GM12872 (cell line): ENCODE results near the gene RHBDL3.

Experiments
- TF ChIP-seq, protein P1 (sequence below): IDR thresholded peaks from 3 replicates; pipeline ENCODE4 v1.5.1; 2011; ENCODE audit warnings: low read depth, mild to moderate bottlenecking, low read length, moderate library complexity; ENCODE audit not compliant: insufficient read depth

The RHBDL3 gene

DNA sequence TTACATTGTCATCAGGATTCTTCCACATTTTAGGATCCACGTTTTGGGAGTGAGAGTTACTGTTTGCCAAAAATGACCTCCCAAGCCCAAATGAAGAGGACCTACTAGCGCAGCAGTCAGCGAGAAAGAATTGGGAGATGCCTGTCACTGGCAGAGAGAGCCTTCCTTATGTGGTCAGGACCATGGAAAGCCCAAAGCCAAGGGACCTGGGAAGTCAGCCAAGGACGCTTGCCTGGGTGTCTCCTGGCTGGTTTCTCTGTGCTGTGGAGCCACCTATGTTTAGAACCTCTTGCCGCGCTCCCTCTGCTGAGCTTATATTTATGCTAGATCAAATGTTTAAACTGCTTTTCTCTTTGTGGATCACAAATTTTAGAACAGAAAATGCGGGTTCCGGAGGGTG lies 24.9 kb upstream of the RHBDL3 start:
- TF ChIP-seq, protein P1, sequence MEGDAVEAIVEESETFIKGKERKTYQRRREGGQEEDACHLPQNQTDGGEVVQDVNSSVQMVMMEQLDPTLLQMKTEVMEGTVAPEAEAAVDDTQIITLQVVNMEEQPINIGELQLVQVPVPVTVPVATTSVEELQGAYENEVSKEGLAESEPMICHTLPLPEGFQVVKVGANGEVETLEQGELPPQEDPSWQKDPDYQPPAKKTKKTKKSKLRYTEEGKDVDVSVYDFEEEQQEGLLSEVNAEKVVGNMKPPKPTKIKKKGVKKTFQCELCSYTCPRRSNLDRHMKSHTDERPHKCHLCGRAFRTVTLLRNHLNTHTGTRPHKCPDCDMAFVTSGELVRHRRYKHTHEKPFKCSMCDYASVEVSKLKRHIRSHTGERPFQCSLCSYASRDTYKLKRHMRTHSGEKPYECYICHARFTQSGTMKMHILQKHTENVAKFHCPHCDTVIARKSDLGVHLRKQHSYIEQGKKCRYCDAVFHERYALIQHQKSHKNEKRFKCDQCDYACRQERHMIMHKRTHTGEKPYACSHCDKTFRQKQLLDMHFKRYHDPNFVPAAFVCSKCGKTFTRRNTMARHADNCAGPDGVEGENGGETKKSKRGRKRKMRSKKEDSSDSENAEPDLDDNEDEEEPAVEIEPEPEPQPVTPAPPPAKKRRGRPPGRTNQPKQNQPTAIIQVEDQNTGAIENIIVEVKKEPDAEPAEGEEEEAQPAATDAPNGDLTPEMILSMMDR: no peak

DNA sequence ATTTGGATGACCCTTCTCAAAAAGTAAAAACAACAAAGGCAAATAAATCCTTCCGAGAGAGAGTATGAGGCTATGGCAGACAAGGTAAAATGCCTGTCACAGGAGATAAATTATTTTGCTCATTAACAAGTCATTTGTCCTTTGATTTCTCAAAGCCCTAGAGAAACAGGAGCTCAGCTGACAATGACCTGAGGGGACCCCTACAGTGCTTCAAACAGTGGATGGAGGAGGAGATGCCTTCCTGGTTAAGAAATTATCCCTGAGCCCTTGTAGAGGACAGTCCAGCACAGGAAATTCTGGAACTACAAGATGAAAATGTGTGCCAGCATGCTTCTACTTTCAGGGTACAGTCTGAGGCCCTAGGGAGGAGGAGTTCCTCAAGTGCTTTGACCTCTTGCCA lies 24.0 kb upstream of the RHBDL3 start:
- TF ChIP-seq, protein P1: no peak

DNA sequence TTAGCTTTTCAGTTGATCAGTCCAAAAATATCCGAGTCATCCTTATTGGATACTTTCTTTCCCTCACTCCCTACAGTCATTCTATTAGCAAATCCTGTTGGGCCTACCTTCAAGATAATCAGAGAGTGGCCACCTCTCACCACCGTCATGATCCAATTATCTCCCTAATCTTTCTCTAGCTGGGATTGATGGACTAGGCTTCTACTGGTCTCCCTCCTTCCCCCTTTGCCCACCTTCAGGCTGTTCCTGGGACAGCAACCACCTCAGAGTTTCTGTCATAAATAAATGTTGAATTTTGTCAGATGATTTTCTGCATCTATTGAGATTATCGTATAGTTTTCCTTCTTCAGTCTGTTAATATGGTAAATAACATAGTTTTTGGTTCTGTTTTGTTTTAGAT lies 16.2 kb upstream of the RHBDL3 start:
- TF ChIP-seq, protein P1: no peak

DNA sequence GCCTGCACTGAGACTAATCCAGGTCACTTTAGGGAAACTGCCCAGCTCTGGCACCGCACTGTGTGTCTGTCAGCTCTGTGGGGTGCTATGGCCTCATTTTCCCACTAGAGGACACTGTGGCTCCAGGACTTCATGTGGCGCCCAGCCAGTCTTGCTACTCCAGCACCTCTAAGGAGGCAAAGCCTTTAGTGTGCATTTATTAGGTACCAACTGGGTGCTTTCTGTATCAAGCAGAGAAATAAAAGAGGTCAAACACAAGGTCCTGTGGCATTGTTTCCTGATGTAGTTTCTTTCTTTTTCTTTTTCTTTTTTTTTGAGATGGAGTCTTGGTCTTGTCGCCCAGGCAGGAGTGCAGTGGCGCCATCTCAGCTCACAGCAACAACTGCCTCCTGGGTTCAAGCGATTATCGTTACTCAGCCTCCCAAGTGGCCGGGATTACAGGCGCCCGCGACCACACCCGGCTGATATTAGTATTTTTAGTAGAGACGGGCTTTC lies 12.5 kb upstream of the RHBDL3 start:
- TF ChIP-seq, protein P1: peak; percentile 99

DNA sequence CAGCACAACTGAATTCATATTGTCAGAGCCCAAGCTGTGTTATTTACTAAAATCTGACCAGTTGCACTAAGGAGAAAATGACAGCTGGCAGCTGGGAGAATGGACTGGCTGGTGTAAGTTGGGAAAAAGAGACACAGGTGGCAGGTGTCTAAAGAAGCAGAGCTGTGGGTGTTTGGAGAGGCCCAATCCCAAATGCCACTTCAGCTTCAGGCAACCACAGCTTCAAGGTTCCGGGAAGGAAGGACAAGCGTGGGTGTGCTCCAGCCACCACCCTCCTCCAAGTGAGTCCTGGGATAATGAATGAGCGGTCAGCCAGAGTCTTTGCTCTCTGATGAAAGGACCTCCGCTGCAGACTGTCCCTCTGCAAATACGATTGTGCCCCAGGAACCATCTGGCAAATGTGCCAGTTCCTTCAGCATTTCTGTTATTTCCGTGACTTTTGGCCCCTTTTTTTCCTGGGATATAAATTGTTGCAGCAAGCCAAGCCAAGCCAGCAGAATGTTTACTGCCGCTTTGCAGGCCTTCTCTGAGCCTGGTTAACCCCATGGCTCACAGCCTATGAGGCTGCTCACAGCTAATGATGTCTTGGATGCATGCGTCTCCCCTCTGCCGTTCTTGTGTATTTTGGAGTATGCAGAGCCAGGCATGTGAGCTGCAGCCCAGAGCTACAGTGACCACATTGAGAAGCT lies 9.5 kb upstream of the RHBDL3 start:
- TF ChIP-seq, protein P1: no peak

DNA sequence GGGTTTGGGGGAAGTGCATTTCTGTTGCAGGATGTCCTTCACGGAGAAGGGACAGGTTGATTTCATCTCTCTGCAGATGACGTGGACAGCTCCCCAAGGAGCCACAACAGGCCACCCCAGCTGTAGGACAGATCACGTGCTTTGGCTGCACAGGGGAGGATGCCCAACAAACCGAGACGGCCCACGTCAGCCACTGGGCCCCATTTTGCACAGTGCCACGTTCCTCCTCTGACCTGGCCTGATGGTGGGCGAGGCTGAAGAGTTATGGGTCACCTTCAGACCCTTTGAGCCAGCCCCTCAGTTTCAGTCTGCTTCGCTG lies 9.0 kb upstream of the RHBDL3 start:
- TF ChIP-seq, protein P1: no peak

DNA sequence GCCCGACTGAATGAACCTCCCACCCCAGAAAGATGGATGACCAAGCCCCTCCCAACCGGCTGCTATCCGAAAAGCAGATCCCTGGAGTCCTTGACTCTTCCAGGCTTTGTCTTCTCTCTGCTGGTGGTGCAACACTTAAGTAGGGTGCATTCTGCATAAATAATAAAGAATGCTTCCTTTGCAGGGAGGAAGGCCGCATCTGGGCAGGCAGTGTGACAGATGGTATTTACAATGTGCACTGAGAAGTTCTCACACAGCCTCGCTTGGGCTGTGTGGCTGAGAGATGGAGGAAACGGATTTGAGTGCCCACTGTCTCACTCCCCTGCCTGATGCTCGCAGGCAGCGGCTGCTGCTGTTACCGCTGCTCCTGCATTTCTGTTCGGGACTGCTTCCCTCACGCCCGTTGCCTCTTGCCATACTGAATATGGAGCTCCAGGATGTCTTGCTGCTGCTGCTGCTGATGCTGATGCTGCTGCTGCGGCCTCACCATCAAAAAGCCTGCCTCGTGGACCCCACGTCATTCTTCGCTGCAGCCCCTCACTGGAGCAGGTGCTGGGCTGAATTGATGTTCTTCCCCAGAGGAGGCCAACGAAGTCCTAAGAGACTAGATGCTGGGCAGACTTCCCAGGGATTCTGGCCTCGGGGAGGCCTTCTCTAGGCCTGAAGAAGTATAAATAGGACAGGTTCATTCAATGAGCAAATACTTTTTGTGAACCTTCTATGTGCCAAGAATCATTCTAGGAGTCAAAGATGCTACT lies 7.1 kb upstream of the RHBDL3 start:
- TF ChIP-seq, protein P1: no peak
